Gastroesophageal sphincter (tissue), 4 donors: ENCODE data around the gene GRK3. TPM values are rescaled to one million over a fixed set of nuclear protein-coding genes. Genes with fewer than 3 reads are reported as not detected.

Source experiments
- ATAC-seq: fragments of 150-250 bp; one replicate; pipeline ENCODE4 v1.9.1; 2016; ENCODE audit warnings: mild to moderate bottlenecking, moderate library complexity
- H3K27ac ChIP-seq, 4 donors: fragments of 200-600 bp; sonication (generic) in 3 of 4; 1 replicate in 3 of 4; 2 replicates in 1 of 4; pipeline ENCODE4 v1.5.1; 2016 to 2019
- H3K27me3 ChIP-seq: fragments of 200-600 bp; sonication (generic); one replicate; pipeline ENCODE4 v1.5.1; 2019
- H3K36me3 ChIP-seq, 2 donors: fragments of 200-600 bp; sonication (generic); one replicate each; pipeline ENCODE4 v1.5.1; 2019; ENCODE audit warnings: control low read depth in 1 of 2
- H3K4me1 ChIP-seq, 3 donors: fragments of 200-600 bp; sonication (generic); 1 replicate in 2 of 3; 2 replicates in 1 of 3; pipeline ENCODE4 v1.5.1; 2016 to 2019; ENCODE audit warnings: control low read depth in 2 of 3
- H3K4me3 ChIP-seq, 2 donors: fragments of 200-600 bp; sonication (generic); one replicate each; pipeline ENCODE4 v1.5.1; 2019; ENCODE audit warnings: mild to moderate bottlenecking in 1 of 2, moderate library complexity in 1 of 2
- H3K9me3 ChIP-seq, 3 donors: fragments of 200-600 bp; sonication (generic); one replicate each; pipeline ENCODE4 v1.5.1; 2017 to 2019; ENCODE audit warnings: control low read depth in 2 of 3
- EP300 ChIP-seq: sonication (generic); formaldehyde crosslinking; IDR thresholded peaks from one replicate; pipeline ENCODE4 v1.6.1; 2017; ENCODE audit warnings: antibody characterized with exemption, mild to moderate bottlenecking
- POLR2A ChIP-seq, 2 donors: fragments of 450-650 bp; IDR thresholded peaks; one replicate each; pipeline ENCODE4 v1.6.1; 2017; ENCODE audit warnings: antibody characterized with exemption in 2 of 2, mild to moderate bottlenecking in 2 of 2, moderate library complexity in 1 of 2
- POLR2AphosphoS5 ChIP-seq: sonication (generic); formaldehyde crosslinking; IDR thresholded peaks from one replicate; pipeline ENCODE4 v1.6.1; 2017; ENCODE audit warnings: antibody characterized with exemption
- WGBS, 2 donors: methylation state at CpG; one replicate each; pipeline ENCODE4 v1.1.5; 2018; ENCODE audit warnings: low coverage in 1 of 2; 5-methylcytosine and 5-hydroxymethylcytosine counted together
- small RNA-seq, 4 donors: library from RNA; depleted of rRNA; stranded (forward); fragments of <200 nt; gene quantifications; one replicate each; pipeline ENCODE3, GENCODE V24; 2016
- total RNA-seq, 4 donors: library from RNA; depleted of rRNA; stranded (reverse); fragments of >200 nt; gene quantifications; one replicate each; pipeline ENCODE4 v1.1.0, GENCODE V29; 2016
- TF ChIP-seq, protein P1 (sequence below), 4 experiments: fragments of 200-600 bp in 2 of 4; fragments of 450-650 bp in 2 of 4; sonication (generic) in 1 of 4; IDR thresholded peaks; one replicate each; pipeline ENCODE4 v1.5.1; 2017 to 2019; ENCODE audit warnings: antibody characterized with exemption in 4 of 4, mild to moderate bottlenecking in 2 of 4, moderate library complexity in 2 of 4

Gene GRK3
- total RNA-seq, 4 donors from 2014 or later: 3.9 to 7.8 (median 4.5) TPM

DNA sequence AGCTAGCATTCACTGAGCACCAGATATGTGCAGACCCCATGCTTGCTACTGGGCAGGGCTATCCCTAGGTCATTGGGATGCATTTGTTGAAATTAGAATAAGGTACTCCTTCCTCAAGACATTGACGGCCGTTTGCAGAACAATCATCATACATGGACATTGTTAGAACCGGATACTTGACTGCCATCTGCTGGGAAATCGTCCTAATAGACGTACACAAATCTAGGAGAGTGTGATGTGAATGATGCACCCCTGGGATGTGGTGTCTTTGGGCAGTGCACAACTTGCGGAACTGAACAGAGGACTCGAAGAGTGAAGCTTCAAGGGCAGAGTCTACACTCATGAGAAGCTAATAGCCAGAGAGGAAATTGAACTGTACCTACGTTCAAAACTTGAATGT lies 213.4 kb downstream of the GRK3 start:
- TF ChIP-seq POLR2A (IDR thresholded peaks at IDR 0.05) (no peak), EP300 (no peak), POLR2AphosphoS5 (no peak)
- TF ChIP-seq, protein P1, sequence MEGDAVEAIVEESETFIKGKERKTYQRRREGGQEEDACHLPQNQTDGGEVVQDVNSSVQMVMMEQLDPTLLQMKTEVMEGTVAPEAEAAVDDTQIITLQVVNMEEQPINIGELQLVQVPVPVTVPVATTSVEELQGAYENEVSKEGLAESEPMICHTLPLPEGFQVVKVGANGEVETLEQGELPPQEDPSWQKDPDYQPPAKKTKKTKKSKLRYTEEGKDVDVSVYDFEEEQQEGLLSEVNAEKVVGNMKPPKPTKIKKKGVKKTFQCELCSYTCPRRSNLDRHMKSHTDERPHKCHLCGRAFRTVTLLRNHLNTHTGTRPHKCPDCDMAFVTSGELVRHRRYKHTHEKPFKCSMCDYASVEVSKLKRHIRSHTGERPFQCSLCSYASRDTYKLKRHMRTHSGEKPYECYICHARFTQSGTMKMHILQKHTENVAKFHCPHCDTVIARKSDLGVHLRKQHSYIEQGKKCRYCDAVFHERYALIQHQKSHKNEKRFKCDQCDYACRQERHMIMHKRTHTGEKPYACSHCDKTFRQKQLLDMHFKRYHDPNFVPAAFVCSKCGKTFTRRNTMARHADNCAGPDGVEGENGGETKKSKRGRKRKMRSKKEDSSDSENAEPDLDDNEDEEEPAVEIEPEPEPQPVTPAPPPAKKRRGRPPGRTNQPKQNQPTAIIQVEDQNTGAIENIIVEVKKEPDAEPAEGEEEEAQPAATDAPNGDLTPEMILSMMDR (IDR thresholded peaks at IDR 0.05): peak in 1 of 4 experiments; percentile 6
- Histone ChIP-seq H3K4me1 (no peaks in the 10 kb centered on the region), H3K9me3 (no peaks in the 10 kb centered on the region), H3K27ac (no peak overlapping the region), H3K4me3 (no peak overlapping the region), H3K27me3 (peaks cover 36% of the 10 kb centered on the region), H3K36me3 (no peaks in the 10 kb centered on the region)
- no peak for ATAC-seq
- whole genome bisulfite sequencing, 2 donors: 17 to 22% methylated on average over 1 to 7 of the region's 8 CpGs

Small RNAs within 50 kb of the gene (small RNA-seq; reads per million reads assigned to genes)
- 0.09 to 0.82 (median 0.13) reads per million in 4 donors for gene RNA5SP494

Other genes starting within 250 kb of the GRK3 start
- gene MYO18B, start 177.5 kb downstream of the GRK3 start, total RNA-seq: 1 to 10 TPM in 2 of 4 donors, under 1 TPM in 1, not detected in 1; 0.19 to 6.9 (median 1.4) TPM